ENCODE data around the gene WNT2B.

Gene WNT2B

DNA sequence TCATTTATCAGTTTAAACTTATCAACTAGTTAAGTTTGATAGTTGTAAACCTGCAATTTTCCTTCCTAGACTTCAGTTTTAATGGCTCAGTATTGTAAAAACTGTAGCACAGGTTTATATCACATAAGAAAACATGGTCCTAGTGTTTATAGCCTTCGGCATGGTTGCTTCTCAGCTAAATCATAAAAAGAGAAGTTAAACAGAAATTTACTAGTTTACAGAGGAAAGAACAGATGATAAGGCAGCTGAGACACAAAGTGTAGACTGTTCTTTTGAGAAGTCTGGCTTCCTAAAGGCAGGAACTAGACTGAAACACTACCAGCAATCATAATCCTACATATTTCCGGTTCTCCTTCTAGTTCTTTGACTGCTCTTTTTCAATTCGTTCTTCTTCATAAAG lies 39.8 kb downstream of the WNT2B start:
- DNase-seq (ENCODE audit: extremely low read depth, low read depth), result no peak
- TF ChIP-seq, protein P1, sequence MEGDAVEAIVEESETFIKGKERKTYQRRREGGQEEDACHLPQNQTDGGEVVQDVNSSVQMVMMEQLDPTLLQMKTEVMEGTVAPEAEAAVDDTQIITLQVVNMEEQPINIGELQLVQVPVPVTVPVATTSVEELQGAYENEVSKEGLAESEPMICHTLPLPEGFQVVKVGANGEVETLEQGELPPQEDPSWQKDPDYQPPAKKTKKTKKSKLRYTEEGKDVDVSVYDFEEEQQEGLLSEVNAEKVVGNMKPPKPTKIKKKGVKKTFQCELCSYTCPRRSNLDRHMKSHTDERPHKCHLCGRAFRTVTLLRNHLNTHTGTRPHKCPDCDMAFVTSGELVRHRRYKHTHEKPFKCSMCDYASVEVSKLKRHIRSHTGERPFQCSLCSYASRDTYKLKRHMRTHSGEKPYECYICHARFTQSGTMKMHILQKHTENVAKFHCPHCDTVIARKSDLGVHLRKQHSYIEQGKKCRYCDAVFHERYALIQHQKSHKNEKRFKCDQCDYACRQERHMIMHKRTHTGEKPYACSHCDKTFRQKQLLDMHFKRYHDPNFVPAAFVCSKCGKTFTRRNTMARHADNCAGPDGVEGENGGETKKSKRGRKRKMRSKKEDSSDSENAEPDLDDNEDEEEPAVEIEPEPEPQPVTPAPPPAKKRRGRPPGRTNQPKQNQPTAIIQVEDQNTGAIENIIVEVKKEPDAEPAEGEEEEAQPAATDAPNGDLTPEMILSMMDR (IDR thresholded peaks at IDR 0.05; ENCODE audit: low read depth, low read length, missing control alignments), result no peak
- no peak overlapping the region for H3K4me3 ChIP-seq (replicated peaks; ENCODE audit: low read depth, low read length)

GRCh38 chr1:112549590-112549989 lies 40.8 kb downstream of the WNT2B start:
- no peak for DNase-seq (ENCODE audit: extremely low read depth, low read depth)
- TF ChIP-seq, protein P1 (IDR thresholded peaks at IDR 0.05; ENCODE audit: low read depth, low read length, missing control alignments), result no peak

DNA sequence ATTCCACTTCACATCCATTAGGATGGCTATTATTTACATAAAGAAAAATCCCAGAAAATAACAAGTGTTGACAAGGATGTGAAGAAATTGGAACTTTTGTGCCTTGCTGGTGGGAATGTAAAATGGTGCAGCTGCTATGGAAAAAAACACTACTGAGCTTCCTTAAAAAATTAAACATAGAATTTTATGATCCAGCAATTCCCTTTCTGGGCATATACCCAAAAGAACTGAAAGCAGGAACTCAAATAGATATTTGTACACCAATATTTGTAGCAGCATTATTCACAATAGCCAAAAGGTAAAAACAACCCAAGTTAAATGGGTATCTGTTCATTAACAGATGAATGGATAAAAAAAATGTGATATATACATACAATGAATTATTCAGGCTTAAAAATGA lies 45.6 kb downstream of the WNT2B start:
- TF ChIP-seq, protein P1 (IDR thresholded peaks at IDR 0.05; ENCODE audit: low read depth, low read length, missing control alignments), result no peak
- no peak for DNase-seq (ENCODE audit: extremely low read depth, low read depth)
- H3K4me3 ChIP-seq (replicated peaks; ENCODE audit: low read depth, low read length), result no peak overlapping the region

More at GRCh38 chr1:112549590-112549989, 40.8 kb downstream of the WNT2B start:
- H3K4me3 ChIP-seq (replicated peaks; ENCODE audit: low read depth, low read length), result no peak overlapping the region

GRCh38 chr1:112557385-112557784 lies 48.6 kb downstream of the WNT2B start:
- DNase-seq (ENCODE audit: extremely low read depth, low read depth), result no peak
- TF ChIP-seq, protein P1 (IDR thresholded peaks at IDR 0.05; ENCODE audit: low read depth, low read length, missing control alignments), result no peak
- no peak overlapping the region for H3K4me3 ChIP-seq (replicated peaks; ENCODE audit: low read depth, low read length)

DNA sequence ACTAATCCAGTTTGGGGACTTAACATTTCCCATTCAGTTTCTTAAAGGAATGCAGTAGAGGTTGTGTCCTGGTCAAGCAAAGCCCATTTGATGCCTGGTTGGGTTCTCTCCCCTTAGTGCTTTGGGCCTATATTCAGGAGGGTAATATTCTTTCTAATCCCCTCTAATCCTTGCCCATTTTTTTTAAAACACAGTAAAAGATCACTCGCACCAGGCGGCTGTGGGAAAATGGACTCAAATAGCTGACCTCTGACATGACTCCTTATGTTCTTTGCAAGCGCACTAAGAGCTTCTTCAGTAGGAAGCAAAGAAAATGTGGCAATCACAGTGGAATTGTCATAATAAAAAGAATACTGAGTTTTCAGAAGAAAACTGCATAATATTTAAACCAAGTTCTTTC lies 49.9 kb downstream of the WNT2B start:
- H3K4me3 ChIP-seq (replicated peaks; ENCODE audit: low read depth, low read length), result no peak overlapping the region
- TF ChIP-seq, protein P1 (IDR thresholded peaks at IDR 0.05; ENCODE audit: low read depth, low read length, missing control alignments), result no peak
- DNase-seq (ENCODE audit: extremely low read depth, low read depth), result no peak

DNA sequence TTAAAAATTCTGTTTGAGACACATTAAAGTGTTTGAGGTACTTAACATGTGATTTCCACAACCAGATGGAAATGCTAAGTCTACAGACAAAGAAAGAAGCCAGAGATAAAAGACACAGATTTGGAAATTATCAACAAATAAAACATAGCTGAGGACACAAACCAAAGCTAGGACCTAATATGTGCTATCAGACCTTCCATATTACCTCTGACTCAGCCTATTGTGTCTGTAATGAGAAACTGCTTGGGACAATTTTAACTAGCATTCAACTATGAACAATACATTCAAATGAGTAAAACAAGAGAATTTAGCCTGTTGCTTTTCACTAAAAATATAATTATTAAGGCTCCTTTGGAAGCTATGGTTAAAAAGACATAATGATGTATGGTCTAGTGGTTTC lies 54.6 kb downstream of the WNT2B start:
- no peak overlapping the region for H3K4me3 ChIP-seq (replicated peaks; ENCODE audit: low read depth, low read length)
- DNase-seq (ENCODE audit: extremely low read depth, low read depth), result no peak
- TF ChIP-seq, protein P1 (IDR thresholded peaks at IDR 0.05; ENCODE audit: low read depth, low read length, missing control alignments), result no peak

GRCh38 chr1:112564081-112564480 lies 55.3 kb downstream of the WNT2B start:
- TF ChIP-seq, protein P1 (IDR thresholded peaks at IDR 0.05; ENCODE audit: low read depth, low read length, missing control alignments), result no peak
- H3K4me3 ChIP-seq (replicated peaks; ENCODE audit: low read depth, low read length), result no peak overlapping the region
- no peak for DNase-seq (ENCODE audit: extremely low read depth, low read depth)
